ENCODE data around the gene KMT2A.

- TF ChIP-seq, protein P1, sequence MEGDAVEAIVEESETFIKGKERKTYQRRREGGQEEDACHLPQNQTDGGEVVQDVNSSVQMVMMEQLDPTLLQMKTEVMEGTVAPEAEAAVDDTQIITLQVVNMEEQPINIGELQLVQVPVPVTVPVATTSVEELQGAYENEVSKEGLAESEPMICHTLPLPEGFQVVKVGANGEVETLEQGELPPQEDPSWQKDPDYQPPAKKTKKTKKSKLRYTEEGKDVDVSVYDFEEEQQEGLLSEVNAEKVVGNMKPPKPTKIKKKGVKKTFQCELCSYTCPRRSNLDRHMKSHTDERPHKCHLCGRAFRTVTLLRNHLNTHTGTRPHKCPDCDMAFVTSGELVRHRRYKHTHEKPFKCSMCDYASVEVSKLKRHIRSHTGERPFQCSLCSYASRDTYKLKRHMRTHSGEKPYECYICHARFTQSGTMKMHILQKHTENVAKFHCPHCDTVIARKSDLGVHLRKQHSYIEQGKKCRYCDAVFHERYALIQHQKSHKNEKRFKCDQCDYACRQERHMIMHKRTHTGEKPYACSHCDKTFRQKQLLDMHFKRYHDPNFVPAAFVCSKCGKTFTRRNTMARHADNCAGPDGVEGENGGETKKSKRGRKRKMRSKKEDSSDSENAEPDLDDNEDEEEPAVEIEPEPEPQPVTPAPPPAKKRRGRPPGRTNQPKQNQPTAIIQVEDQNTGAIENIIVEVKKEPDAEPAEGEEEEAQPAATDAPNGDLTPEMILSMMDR (IDR thresholded peaks at IDR 0.05), result no peak
- TF ChIP-seq POLR2A (IDR thresholded peaks at IDR 0.05) (no peak), POLR2AphosphoS5 (IDR thresholded peaks at IDR 0.05) (no peak)
These were observed 6.8 kb downstream of the KMT2A start for GRCh38 chr11:118442908-118443589.
